Fibroblast of the aortic adventitia (primary cell): Measurements from ENCODE around the gene IMPDH2. TPM values are rescaled to one million over a fixed set of nuclear protein-coding genes. Genes with fewer than 3 reads are reported as not detected.

Experiments
- DNase-seq: peaks from one replicate; pipeline ENCODE4 v3.0.0-alpha.2; 2010; ENCODE audit warnings: low read depth
- H3K4me3 ChIP-seq: 2 replicates; pipeline ENCODE4 v1.5.1; 2011; ENCODE audit warnings: low read depth, mild to moderate bottlenecking, control low read depth, low read length, moderate library complexity
- total RNA-seq: library from RNA; depleted of rRNA; stranded (reverse); fragments of >200 nt; gene quantifications from 2 replicates; pipeline ENCODE4 v1.2.3, GENCODE V29; 2012; ENCODE audit warnings: low replicate concordance
- TF ChIP-seq, protein P1 (sequence below): IDR thresholded peaks from 2 replicates; pipeline ENCODE4 v1.5.1; 2011; ENCODE audit warnings: mild to moderate bottlenecking, low read length, control low read depth, inconsistent platforms; ENCODE audit not compliant: insufficient read depth

The IMPDH2 gene
- total RNA-seq, 1 donor, result 313 TPM

- DNase-seq, result no peak
- no peak overlapping the region for H3K4me3 ChIP-seq
- TF ChIP-seq, protein P1, sequence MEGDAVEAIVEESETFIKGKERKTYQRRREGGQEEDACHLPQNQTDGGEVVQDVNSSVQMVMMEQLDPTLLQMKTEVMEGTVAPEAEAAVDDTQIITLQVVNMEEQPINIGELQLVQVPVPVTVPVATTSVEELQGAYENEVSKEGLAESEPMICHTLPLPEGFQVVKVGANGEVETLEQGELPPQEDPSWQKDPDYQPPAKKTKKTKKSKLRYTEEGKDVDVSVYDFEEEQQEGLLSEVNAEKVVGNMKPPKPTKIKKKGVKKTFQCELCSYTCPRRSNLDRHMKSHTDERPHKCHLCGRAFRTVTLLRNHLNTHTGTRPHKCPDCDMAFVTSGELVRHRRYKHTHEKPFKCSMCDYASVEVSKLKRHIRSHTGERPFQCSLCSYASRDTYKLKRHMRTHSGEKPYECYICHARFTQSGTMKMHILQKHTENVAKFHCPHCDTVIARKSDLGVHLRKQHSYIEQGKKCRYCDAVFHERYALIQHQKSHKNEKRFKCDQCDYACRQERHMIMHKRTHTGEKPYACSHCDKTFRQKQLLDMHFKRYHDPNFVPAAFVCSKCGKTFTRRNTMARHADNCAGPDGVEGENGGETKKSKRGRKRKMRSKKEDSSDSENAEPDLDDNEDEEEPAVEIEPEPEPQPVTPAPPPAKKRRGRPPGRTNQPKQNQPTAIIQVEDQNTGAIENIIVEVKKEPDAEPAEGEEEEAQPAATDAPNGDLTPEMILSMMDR, result no peak
Measured at GRCh38 chr3:48997102-48997635, 32.0 kb downstream of the IMPDH2 start.

DNA sequence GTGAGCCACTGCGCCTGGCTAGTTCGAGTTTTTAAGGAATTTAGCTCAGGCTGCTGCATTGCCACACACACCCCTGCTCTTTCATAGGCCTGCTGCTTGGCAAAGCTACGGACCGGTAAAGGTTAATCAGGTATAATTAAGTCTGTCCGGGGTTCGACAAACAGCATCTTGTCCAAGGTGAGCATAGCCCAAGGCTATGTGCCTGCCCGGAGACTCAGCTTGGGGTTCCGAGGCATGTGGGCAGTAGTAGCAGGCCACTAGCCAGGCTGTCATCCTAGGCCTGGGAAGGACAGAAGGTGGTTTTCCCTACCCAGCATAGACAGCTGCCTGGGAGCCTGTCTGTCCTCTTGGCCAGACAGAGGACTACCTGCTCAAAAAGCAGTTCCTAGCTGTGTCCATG lies 32.6 kb downstream of the IMPDH2 start:
- DNase-seq, result no peak
- no peak overlapping the region for H3K4me3 ChIP-seq
- TF ChIP-seq, protein P1, result no peak

DNA sequence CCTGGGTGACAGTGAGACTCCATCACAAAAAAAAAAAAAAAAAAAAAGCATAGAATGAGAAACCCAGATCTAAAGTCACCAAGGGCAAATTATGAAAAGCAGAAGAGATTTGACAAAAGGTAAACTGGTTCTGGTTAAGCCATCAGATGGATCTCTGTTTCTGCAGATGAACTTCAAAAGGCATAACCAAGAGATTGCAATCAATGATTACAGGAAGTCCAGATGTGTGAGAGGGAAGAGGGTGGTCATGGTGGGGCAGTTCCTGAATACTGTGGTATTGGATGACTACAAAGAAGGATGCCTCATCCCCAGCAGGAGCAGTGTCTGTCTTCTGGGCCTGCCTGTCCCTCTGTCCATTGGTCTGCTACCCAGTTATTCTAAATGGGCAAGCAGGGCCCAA lies 35.4 kb downstream of the IMPDH2 start:
- TF ChIP-seq, protein P1, result no peak
- DNase-seq, result no peak
- H3K4me3 ChIP-seq, result no peak overlapping the region

DNA sequence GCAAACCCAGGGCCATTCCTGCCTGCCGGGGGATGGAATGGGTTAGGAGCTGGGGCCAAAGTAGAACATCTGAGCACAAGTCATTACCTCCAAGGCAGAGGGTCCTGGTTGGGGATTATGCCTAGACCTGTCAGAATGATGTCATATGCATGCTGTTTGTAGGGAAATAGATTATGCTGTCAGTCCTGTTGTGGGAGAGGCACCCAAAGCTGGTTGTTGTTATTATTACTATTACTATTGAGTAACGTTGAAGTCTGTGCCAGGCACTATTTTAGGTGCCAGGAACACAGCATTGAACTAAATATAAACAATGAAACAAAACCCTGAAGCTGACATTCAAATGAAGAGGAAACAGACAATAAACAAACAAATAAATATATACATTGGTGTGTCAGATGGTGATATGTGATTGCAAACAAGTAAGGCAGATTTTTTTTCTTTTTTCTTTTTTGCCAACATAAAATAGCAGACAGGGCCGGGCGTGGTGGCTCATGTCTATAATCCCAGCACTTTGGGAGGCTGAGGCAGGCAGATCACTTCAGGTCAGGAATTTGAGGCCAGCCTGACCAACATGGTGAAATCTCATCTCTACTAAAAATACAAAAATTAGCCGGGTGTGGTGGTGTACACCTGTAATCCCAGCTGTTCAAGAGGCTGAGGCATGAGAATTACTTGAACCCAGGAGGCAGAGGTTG lies 37.2 kb downstream of the IMPDH2 start:
- DNase-seq, result peak; percentile 23
- TF ChIP-seq, protein P1, result no peak
- peak overlapping the region; percentile 89 for H3K4me3 ChIP-seq

DNA sequence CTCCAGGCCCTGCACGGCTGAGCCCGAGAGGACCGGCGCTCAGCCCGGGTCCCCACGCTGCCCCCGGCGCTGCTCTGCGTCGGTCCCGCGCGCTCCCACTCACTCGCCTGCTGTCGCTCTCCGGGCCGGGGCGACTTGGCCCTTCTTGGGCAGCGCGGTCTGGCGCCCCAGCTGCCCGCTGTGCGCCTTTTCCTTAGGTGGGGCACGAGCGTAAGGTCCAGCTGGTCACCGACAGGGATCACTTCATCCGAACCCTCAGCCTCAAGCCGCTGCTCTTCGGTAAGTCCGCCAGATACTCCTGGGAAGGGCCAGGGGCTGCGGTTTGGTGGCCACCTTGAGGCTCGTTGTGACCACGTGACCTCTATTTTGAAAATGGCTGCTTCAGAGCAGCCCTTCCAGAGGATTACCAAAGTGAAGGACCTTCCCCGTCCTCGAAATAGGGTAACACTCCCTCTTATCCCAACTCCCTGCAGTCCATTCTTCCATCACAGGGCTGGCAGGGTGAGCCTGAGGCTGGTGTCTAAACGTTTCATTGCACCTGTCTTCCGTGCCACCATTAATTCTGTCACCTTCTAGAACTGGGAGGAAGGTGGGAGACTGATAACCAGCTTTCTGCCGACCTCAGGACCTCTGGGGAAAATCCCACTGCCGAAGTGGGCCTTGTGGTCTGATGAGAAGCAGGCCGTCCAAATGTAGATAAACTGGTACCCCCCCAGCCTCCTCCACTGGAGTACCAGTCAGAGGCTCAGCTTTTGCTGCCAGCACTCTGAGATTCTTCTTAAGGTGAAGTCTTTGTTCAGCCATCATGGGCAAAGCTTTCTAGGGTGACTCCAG lies 38.3 kb downstream of the IMPDH2 start:
- H3K4me3 ChIP-seq, result peak overlapping the region; percentile 89
- DNase-seq, result peak; percentile 35
- TF ChIP-seq, protein P1, result no peak

GRCh38 chr3:48989796-48990635 lies 39.2 kb downstream of the IMPDH2 start, which contains the start of gene P4HTM:
P4HTM (plus strand) TSS chr3:48990241; CDS start chr3:48990257, 16 bp downstream.
- TF ChIP-seq, protein P1, result peak; percentile 62

More at GRCh38 chr3:48989796-48990635, 39.2 kb downstream of the IMPDH2 start, which contains the start of gene P4HTM:
- peak; percentile 94 for DNase-seq
- H3K4me3 ChIP-seq, result peak within 1 kb of the TSS; percentile 89
